HCT116 (cell line): ENCODE results near the gene CNTNAP2. TPM values are rescaled to one million over a fixed set of nuclear protein-coding genes. Genes with fewer than 3 reads are reported as not detected.

ENCODE experiments used
- ATAC-seq: fragments of 200-7000 bp; cut with Tn5 transposase; 2 replicates; pipeline ENCODE4 v1.9.1; 2020; ENCODE audit warnings: mild to moderate bottlenecking, moderate library complexity
- BruUV-seq: library from RNA; stranded (reverse); fragments of 400-500 nt; replicated peaks from 2 replicates; lab custom pipeline; 2021; lab: Mats Ljungman, UMichigan
- CTCF ChIA-PET: fragments of 300-600 bp; sonication (Branson Sonifier 250); formaldehyde crosslinking; loops from one replicate; lab custom pipeline; 2021; ENCODE audit warnings: antibody characterized with exemption; lab: Charles Lee
- POLR2A ChIA-PET: fragments of 300-600, 350-600 bp; sonication (Branson Sonifier 250); formaldehyde crosslinking; loops from one replicate; lab custom pipeline; 2021; ENCODE audit warnings: antibody characterized with exemption; lab: Charles Lee
- RAD21 ChIA-PET, 2 experiments: fragments of 300-600 bp; sonication (Branson Sonifier 250); formaldehyde crosslinking; loops; one replicate each; lab custom pipeline; 2023; ENCODE audit warnings: low total read pairs in 2 of 2; ENCODE audit not compliant: uncharacterized antibody in 2 of 2, unreplicated experiment in 2 of 2, low non-redundant PET in 1 of 2; lab: Charles Lee
- DNase-seq: peaks from one replicate; pipeline ENCODE4 v3.0.0-alpha.2; 2010; ENCODE audit warnings: low read depth, low spot score
- H2AFZ ChIP-seq: fragments of 200-600 bp; shearing (Covaris generic), sonication (generic); 2 replicates; pipeline ENCODE4 v1.6.1; 2017; ENCODE audit warnings: low read depth, mixed run types, mixed read lengths, antibody characterized with exemption, low read length; ENCODE audit not compliant: poor library complexity, severe bottlenecking
- H3K27ac ChIP-seq: 2 replicates; pipeline ENCODE4 v1.5.1; 2012; ENCODE audit warnings: low read depth, low read length
- H3K27me3 ChIP-seq: fragments of 200-600 bp; sonication (generic); 2 replicates; pipeline ENCODE4 v1.6.1; 2016; ENCODE audit warnings: mixed run types, low read length, mixed read lengths; ENCODE audit not compliant: insufficient read depth
- H3K36me3 ChIP-seq, 2 experiments: fragments of 200-500 bp in 1 of 2; fragments of 200-600 bp in 1 of 2; sonication (Bioruptor generic) in 1 of 2; sonication (generic) in 1 of 2; 2 replicates each; pipeline versions ENCODE4 v1.5.1 to v1.6.1; 2014 to 2016; ENCODE audit warnings: low read length in 2 of 2, inconsistent platforms in 1 of 2, mixed read lengths in 1 of 2, mixed run types in 1 of 2; ENCODE audit not compliant: insufficient read depth in 2 of 2, control insufficient read depth in 1 of 2
- H3K4me1 ChIP-seq, 2 experiments: fragments of 200-600 bp in 1 of 2; sonication (generic) in 1 of 2; 2 replicates each; pipeline versions ENCODE4 v1.5.1 to v1.6.1; 2012 to 2017; ENCODE audit warnings: low read length in 2 of 2, inconsistent platforms in 1 of 2, mild to moderate bottlenecking in 1 of 2, mixed read lengths in 1 of 2, mixed run types in 1 of 2, moderate library complexity in 1 of 2; ENCODE audit not compliant: insufficient read depth in 2 of 2, control insufficient read depth in 1 of 2
- H3K4me2 ChIP-seq: fragments of 200-600 bp; sonication (generic); 2 replicates; pipeline ENCODE4 v1.6.1; 2017; ENCODE audit warnings: mixed run types, low read length, mixed read lengths
- H3K4me3 ChIP-seq, 2 experiments: fragments of 200-600 bp in 1 of 2; sonication (generic) in 1 of 2; replicated peaks in 1 of 2; 2 replicates each; pipeline ENCODE4 v1.5.1; 2011 to 2016; ENCODE audit warnings: low read length in 2 of 2, control low read depth in 1 of 2, low read depth in 1 of 2, mild to moderate bottlenecking in 1 of 2, mixed read lengths in 1 of 2, mixed run types in 1 of 2
- H3K79me2 ChIP-seq: fragments of 200-600 bp; sonication (generic); 2 replicates; pipeline ENCODE4 v1.6.1; 2017; ENCODE audit warnings: mild to moderate bottlenecking, mixed run types, low read length, moderate library complexity, mixed read lengths; ENCODE audit not compliant: insufficient read depth
- H3K9ac ChIP-seq: fragments of 200-600 bp; sonication (generic); 2 replicates; pipeline ENCODE4 v1.6.1; 2016; ENCODE audit warnings: low read length, mixed read lengths
- H3K9me2 ChIP-seq: fragments of 200-600 bp; sonication (generic), shearing (Covaris generic); 2 replicates; pipeline ENCODE4 v1.6.1; 2017; ENCODE audit warnings: mixed run types, mild to moderate bottlenecking, moderate library complexity; ENCODE audit not compliant: insufficient read depth
- H3K9me3 ChIP-seq, 2 experiments: fragments of 200-500 bp in 1 of 2; fragments of 200-600 bp in 1 of 2; sonication (Bioruptor generic) in 1 of 2; sonication (generic) in 1 of 2; 2 replicates each; pipeline ENCODE4 v1.6.1; 2014 to 2017; ENCODE audit warnings: low read length in 2 of 2, mixed read lengths in 2 of 2, inconsistent platforms in 1 of 2, low read depth in 1 of 2, mild to moderate bottlenecking in 1 of 2, mixed run types in 1 of 2, moderate library complexity in 1 of 2; ENCODE audit not compliant: control insufficient read depth in 1 of 2, insufficient read depth in 1 of 2
- H4K20me1 ChIP-seq: fragments of 200-600 bp; sonication (generic), shearing (Covaris generic); 2 replicates; pipeline ENCODE4 v1.6.1; 2017; ENCODE audit warnings: mixed run types, mild to moderate bottlenecking, moderate library complexity; ENCODE audit not compliant: insufficient read depth
- ATF3 ChIP-seq: IDR thresholded peaks from 2 replicates; pipeline ENCODE4 v1.6.1; 2012
- CBX3 ChIP-seq: IDR thresholded peaks from 2 replicates; pipeline ENCODE4 v1.6.1; 2012; ENCODE audit warnings: low read depth
- CEBPB ChIP-seq: IDR thresholded peaks from 2 replicates; pipeline ENCODE4 v1.6.1; 2012; ENCODE audit warnings: low read depth
- EZH2phosphoT487 ChIP-seq: fragments of 200-600 bp; IDR thresholded peaks from 2 replicates; pipeline ENCODE4 v1.6.1; 2018; ENCODE audit warnings: antibody characterized with exemption, borderline replicate concordance
- JUND ChIP-seq: IDR thresholded peaks from 2 replicates; pipeline ENCODE4 v1.6.1; 2012
- POLR2A ChIP-seq: IDR thresholded peaks from 2 replicates; pipeline ENCODE4 v1.7.0; 2011; ENCODE audit warnings: borderline replicate concordance; ENCODE audit not compliant: insufficient read depth, insufficient read length; ENCODE audit errors: extremely low read depth
- POLR2AphosphoS5 ChIP-seq: IDR thresholded peaks from 2 replicates; pipeline ENCODE4 v1.6.1; 2011; ENCODE audit warnings: mild to moderate bottlenecking, low read depth, low read length, moderate library complexity
- RAD21 ChIP-seq: IDR thresholded peaks from 2 replicates; pipeline ENCODE4 v1.6.1; 2012; ENCODE audit warnings: low read depth, mild to moderate bottlenecking
- REST ChIP-seq: IDR thresholded peaks from 2 replicates; pipeline ENCODE4 v1.6.1; 2012; ENCODE audit warnings: low read depth
- SP1 ChIP-seq: IDR thresholded peaks from 2 replicates; pipeline ENCODE4 v1.6.1; 2012; ENCODE audit warnings: low read depth
- SRF ChIP-seq: IDR thresholded peaks from 2 replicates; pipeline ENCODE4 v1.6.1; 2012; ENCODE audit warnings: low read depth
- YY1 ChIP-seq: IDR thresholded peaks from 2 replicates; pipeline ENCODE4 v1.6.1; 2011; ENCODE audit warnings: low read length, low read depth, moderate library complexity, mild to moderate bottlenecking; ENCODE audit not compliant: insufficient replicate concordance; ENCODE audit errors: extremely low read depth
- ZFX ChIP-seq: fragments of 450-650 bp; IDR thresholded peaks from 2 replicates; pipeline ENCODE4 v1.6.1; 2017
- intact Hi-C: fragments of 100-400 bp; cut with micrococcal nuclease; formaldehyde crosslinking; loops from 2 replicates; pipeline ENCODE4 v1.10.0; 2022
- total RNA-seq: library from RNA; stranded (reverse); gene quantifications from one replicate; pipeline ENCODE4 v1.2.1, GENCODE V29; 2021; ENCODE audit not compliant: unreplicated experiment

Gene CNTNAP2
- total RNA-seq, 1 experiment from 2014 or later, result 0.37 TPM

GRCh38 chr7:147070886-147071285, 954.3 kb downstream of the CNTNAP2 start:
- ATAC-seq, result no peak
- Histone ChIP-seq H3K27ac (no peak overlapping the region), H3K79me2 (no peaks in the 10 kb centered on the region), H3K4me1 (no peaks in the 10 kb centered on the region), H3K27me3 (no peaks in the 10 kb centered on the region), H3K9me3 (peaks cover 3 to 7% of the 10 kb centered on the region in 2 experiments; a peak in 2 of 4 replicates), H3K4me2 (no peak overlapping the region), H3K36me3 (no peaks in the 10 kb centered on the region), H3K9ac (no peak overlapping the region), H3K4me3 (no peak overlapping the region), H4K20me1 (no peaks in the 10 kb centered on the region), H3K9me2 (no peaks in the 10 kb centered on the region), H2AFZ (no peak overlapping the region)
- no TSS peak for BruUV-seq
- DNase-seq, result no peak
- intact Hi-C loops, result no loop called here
- ChIA-PET CTCF (no interaction called here), POLR2A (no interaction called here), RAD21 (no interaction called here)
- TF ChIP-seq REST, result no peak
- TF ChIP-seq SP1, result no peak
- no peak for TF ChIP-seq YY1
- TF ChIP-seq ZFX, result no peak
- no peak for TF ChIP-seq POLR2AphosphoS5
- TF ChIP-seq CBX3, result no peak
- TF ChIP-seq CEBPB, result no peak
- no peak for TF ChIP-seq ATF3
- TF ChIP-seq RAD21, result no peak
- no peak for TF ChIP-seq EZH2phosphoT487
- TF ChIP-seq POLR2A, result no peak
- no peak for TF ChIP-seq SRF
- TF ChIP-seq JUND, result no peak
